Hepatocyte (in vitro differentiated cells): ENCODE data around the gene ABL1.

Experiments
- CTCF ChIP-seq: fragments of 200-600 bp; sonication (generic); IDR thresholded peaks from 2 replicates; pipeline ENCODE4 v1.5.1; 2016; ENCODE audit warnings: antibody characterized with exemption, mild to moderate bottlenecking; ENCODE audit not compliant: poor library complexity
- EZH2 ChIP-seq: fragments of 200-600 bp; sonication (generic); IDR thresholded peaks from 2 replicates; pipeline ENCODE4 v1.6.1; 2016; ENCODE audit warnings: antibody characterized with exemption, mild to moderate bottlenecking, borderline replicate concordance
- EZH2phosphoT487 ChIP-seq: fragments of 200-600 bp; sonication (generic); IDR thresholded peaks from one replicate; pipeline ENCODE4 v1.6.1; 2018; ENCODE audit warnings: antibody characterized with exemption, mild to moderate bottlenecking, low read depth, moderate library complexity; ENCODE audit not compliant: unreplicated experiment, severe bottlenecking

GRCh38 chr9:130842545-130842944, 7.5 kb downstream of the ABL1 start:
- TF ChIP-seq CTCF (no peak), EZH2 (no peak), EZH2phosphoT487 (no peak)
